Calu3 (cell line): Measurements from ENCODE around the gene FNDC3B. TPM values are rescaled to one million over a fixed set of nuclear protein-coding genes. Genes with fewer than 3 reads are reported as not detected.

Experiments
- BruUV-seq: library from RNA; stranded (reverse); fragments of 400-500 nt; replicated peaks from 2 replicates; lab custom pipeline; 2021; lab: Mats Ljungman, UMichigan
- CTCF ChIA-PET: fragments of 300-600 bp; sonication (Branson Sonifier 250); formaldehyde crosslinking; loops from one replicate; lab custom pipeline; 2022; ENCODE audit warnings: antibody characterized with exemption; lab: Charles Lee
- DNase-seq: peaks from one replicate; pipeline ENCODE4 v3.0.0; 2022
- H3K27ac Mint-ChIP-seq: one replicate; pipeline ENCODE4 v1.8.0; 2022; ENCODE audit warnings: mixed read lengths; ENCODE audit not compliant: unreplicated experiment
- H3K27me3 Mint-ChIP-seq: one replicate; pipeline ENCODE4 v1.8.0; 2022; ENCODE audit warnings: mixed read lengths; ENCODE audit not compliant: unreplicated experiment
- H3K36me3 Mint-ChIP-seq: one replicate; pipeline ENCODE4 v1.8.0; 2022; ENCODE audit warnings: mild to moderate bottlenecking, moderate library complexity, mixed read lengths; ENCODE audit not compliant: insufficient read depth, unreplicated experiment
- H3K4me1 Mint-ChIP-seq: one replicate; pipeline ENCODE4 v1.8.0; 2022; ENCODE audit warnings: mild to moderate bottlenecking, low read depth, mixed read lengths; ENCODE audit not compliant: unreplicated experiment
- H3K4me3 Mint-ChIP-seq: one replicate; pipeline ENCODE4 v1.8.0; 2022; ENCODE audit warnings: mild to moderate bottlenecking, low read depth, moderate library complexity, mixed read lengths; ENCODE audit not compliant: unreplicated experiment
- H3K9me3 Mint-ChIP-seq: one replicate; pipeline ENCODE4 v1.8.0; 2022; ENCODE audit warnings: low read depth, mixed read lengths; ENCODE audit not compliant: unreplicated experiment
- intact Hi-C: fragments of 100-400 bp; cut with micrococcal nuclease; formaldehyde crosslinking; loops from one replicate; pipeline ENCODE4 v1.10.0; 2022; ENCODE audit not compliant: unreplicated experiment
- total RNA-seq: library from RNA; stranded (reverse); gene quantifications from 2 replicates; pipeline ENCODE4 v1.2.3, GENCODE V29; 2022
- TF ChIP-seq, protein P1 (sequence below): fragments of 200-600 bp; IDR thresholded peaks from one replicate; pipeline ENCODE4 v1.8.0; 2022; ENCODE audit warnings: antibody characterized with exemption; ENCODE audit not compliant: unreplicated experiment

Gene FNDC3B
- total RNA-seq, 1 experiment from 2014 or later = 453 TPM

DNA sequence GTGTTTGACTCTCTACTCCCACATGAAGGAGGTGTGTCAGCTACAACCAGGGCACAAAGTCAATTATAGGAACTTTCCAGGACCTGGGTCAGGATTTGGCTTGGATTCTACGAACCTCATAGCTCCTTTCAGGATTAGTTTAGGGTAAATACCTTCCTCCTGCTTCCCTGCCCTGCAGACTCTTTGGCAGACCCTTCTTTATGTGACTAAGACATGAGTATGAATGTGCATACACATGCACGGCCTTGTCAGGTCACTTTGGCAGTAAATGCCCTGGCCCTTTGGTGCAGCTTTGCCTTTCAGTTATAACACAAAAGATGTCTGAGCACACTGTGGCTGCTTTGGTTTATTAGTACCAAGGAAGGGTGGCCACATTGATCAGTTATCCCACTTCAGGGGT is 340.0 kb downstream of the FNDC3B start:
- H3K27me3 Mint-ChIP-seq = no peaks in the 10 kb centered on the region
- H3K36me3 Mint-ChIP-seq = peaks cover 87% of the 10 kb centered on the region
- no peak overlapping the region for H3K4me3 Mint-ChIP-seq
- intact Hi-C loops = no loop called here
- H3K4me1 Mint-ChIP-seq = peaks cover 5% of the 10 kb centered on the region
- CTCF ChIA-PET = no interaction called here
- TF ChIP-seq, protein P1, sequence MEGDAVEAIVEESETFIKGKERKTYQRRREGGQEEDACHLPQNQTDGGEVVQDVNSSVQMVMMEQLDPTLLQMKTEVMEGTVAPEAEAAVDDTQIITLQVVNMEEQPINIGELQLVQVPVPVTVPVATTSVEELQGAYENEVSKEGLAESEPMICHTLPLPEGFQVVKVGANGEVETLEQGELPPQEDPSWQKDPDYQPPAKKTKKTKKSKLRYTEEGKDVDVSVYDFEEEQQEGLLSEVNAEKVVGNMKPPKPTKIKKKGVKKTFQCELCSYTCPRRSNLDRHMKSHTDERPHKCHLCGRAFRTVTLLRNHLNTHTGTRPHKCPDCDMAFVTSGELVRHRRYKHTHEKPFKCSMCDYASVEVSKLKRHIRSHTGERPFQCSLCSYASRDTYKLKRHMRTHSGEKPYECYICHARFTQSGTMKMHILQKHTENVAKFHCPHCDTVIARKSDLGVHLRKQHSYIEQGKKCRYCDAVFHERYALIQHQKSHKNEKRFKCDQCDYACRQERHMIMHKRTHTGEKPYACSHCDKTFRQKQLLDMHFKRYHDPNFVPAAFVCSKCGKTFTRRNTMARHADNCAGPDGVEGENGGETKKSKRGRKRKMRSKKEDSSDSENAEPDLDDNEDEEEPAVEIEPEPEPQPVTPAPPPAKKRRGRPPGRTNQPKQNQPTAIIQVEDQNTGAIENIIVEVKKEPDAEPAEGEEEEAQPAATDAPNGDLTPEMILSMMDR = no peak
- H3K9me3 Mint-ChIP-seq = no peaks in the 10 kb centered on the region
- H3K27ac Mint-ChIP-seq = no peak overlapping the region
- no TSS peak for BruUV-seq
- no peak for DNase-seq

DNA sequence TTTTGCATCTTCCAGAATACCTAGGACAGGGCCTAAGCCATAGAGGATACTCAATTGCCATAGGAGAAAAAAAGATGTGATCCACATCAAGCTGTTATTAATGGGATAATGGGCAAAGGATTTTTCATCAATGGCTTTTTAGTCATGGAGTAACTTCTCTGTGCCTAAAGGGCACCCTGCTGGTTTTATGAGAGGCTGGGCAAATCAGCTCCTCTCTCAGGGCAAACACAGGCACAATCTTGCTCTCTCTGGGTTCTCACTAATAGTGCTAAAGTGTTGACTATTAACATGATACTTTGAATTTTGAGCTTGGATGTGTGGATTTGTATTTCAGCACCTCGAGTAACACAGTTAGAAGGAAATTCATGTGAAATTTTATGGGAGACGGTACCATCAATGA is 341.3 kb downstream of the FNDC3B start:
- H3K4me3 Mint-ChIP-seq = no peak overlapping the region
- H3K27me3 Mint-ChIP-seq = no peaks in the 10 kb centered on the region
- CTCF ChIA-PET = no interaction called here
- TF ChIP-seq, protein P1 = no peak
- no peak for DNase-seq
- H3K27ac Mint-ChIP-seq = no peak overlapping the region
- intact Hi-C loops = no loop called here
- peaks cover 86% of the 10 kb centered on the region for H3K36me3 Mint-ChIP-seq
- no TSS peak for BruUV-seq
- H3K4me1 Mint-ChIP-seq = peaks cover 5% of the 10 kb centered on the region
- H3K9me3 Mint-ChIP-seq = no peaks in the 10 kb centered on the region

DNA sequence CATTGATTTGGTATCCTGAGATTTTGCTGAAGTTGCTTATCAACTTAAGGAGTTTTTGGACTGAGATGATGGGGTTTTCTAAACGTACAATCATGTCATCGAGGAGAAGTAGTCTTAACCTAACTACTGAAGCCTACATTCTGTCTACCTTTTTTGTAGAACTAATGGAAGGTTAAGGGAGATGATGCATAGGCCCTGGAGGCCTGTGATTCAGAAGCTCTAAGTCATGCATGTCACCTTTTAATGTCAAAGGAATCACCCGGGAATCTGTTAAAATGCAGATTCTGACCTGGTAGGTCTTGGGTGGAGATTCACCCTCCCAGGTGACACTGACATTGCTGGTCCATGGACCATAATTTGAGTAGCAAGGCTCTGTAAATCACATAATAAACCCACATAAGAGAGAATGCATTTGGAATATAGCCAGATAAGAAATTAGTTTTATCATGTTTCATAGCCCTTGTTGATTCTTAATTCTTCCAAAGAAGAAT is 344.0 kb downstream of the FNDC3B start:
- CTCF ChIA-PET = no interaction called here
- H3K4me1 Mint-ChIP-seq = peaks cover 12% of the 10 kb centered on the region
- no peaks in the 10 kb centered on the region for H3K27me3 Mint-ChIP-seq
- TSS peak; percentile 3 for BruUV-seq
- peaks cover 81% of the 10 kb centered on the region for H3K36me3 Mint-ChIP-seq
- H3K9me3 Mint-ChIP-seq = no peaks in the 10 kb centered on the region
- no peak overlapping the region for H3K4me3 Mint-ChIP-seq
- no peak for DNase-seq
- no peak overlapping the region for H3K27ac Mint-ChIP-seq
- TF ChIP-seq, protein P1 = no peak
- intact Hi-C loops = no loop called here

DNA sequence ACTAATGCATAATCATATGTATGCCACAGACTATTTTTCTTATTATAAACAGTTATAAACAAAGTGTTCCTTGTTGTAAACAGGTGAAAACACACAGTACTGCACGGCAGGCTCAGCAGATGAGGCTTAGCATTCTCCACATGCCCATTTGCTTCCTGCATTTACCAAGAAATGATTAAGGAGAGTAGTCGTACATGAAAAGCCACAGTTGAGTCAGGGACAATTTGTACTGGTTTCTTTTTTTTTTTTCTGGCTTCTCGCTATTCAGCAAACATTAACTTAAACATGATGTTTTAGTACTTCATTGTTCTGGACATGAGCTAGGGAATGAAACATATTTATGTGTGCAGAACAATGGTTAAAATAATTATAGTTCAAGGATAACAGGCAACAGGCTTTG is 345.5 kb downstream of the FNDC3B start:
- BruUV-seq = no TSS peak
- DNase-seq = no peak
- Mint-ChIP-seq H3K36me3 (peaks cover 79% of the 10 kb centered on the region), H3K4me3 (no peak overlapping the region), H3K4me1 (peaks cover 16% of the 10 kb centered on the region), H3K27me3 (no peaks in the 10 kb centered on the region), H3K27ac (no peak overlapping the region), H3K9me3 (no peaks in the 10 kb centered on the region)
- intact Hi-C loops = no loop called here
- TF ChIP-seq, protein P1 = no peak
- CTCF ChIA-PET = no interaction called here
